AG10803 (cell line): ENCODE results near the gene IQCF5.

Experiments used
- DNase-seq: peaks from one replicate; pipeline ENCODE4 v3.0.0; 2010; ENCODE audit warnings: low read depth
- H3K4me3 ChIP-seq: 2 replicates; pipeline ENCODE4 v1.5.1; 2011; ENCODE audit warnings: mild to moderate bottlenecking, low read length, control low read depth
- TF ChIP-seq, protein P1 (sequence below): conservative IDR thresholded peaks from 2 replicates; pipeline ENCODE4 v1.5.1; 2011; ENCODE audit warnings: mild to moderate bottlenecking, low read length, control low read depth, inconsistent platforms

The IQCF5 gene

DNA sequence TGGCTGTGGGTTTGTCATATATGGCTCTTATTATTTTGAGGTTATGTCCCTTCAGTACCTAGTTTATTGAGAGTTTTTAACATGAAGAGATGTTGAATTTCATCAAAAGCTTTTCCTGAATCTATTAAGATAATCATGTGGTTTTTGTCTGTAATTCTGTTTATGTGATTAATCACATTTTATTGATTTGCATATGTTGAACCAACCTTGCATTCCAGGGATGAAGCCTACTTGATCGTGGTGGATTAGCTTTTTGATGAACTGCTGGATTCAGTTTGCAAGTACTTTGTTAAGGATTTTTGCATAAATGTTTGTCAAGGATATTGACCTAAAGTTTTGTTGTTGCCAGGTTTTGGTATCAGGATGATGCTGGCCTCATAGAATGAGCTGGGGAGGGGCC lies 47.1 kb downstream of the IQCF5 start:
- no peak overlapping the region for H3K4me3 ChIP-seq
- no peak for DNase-seq
- TF ChIP-seq, protein P1, sequence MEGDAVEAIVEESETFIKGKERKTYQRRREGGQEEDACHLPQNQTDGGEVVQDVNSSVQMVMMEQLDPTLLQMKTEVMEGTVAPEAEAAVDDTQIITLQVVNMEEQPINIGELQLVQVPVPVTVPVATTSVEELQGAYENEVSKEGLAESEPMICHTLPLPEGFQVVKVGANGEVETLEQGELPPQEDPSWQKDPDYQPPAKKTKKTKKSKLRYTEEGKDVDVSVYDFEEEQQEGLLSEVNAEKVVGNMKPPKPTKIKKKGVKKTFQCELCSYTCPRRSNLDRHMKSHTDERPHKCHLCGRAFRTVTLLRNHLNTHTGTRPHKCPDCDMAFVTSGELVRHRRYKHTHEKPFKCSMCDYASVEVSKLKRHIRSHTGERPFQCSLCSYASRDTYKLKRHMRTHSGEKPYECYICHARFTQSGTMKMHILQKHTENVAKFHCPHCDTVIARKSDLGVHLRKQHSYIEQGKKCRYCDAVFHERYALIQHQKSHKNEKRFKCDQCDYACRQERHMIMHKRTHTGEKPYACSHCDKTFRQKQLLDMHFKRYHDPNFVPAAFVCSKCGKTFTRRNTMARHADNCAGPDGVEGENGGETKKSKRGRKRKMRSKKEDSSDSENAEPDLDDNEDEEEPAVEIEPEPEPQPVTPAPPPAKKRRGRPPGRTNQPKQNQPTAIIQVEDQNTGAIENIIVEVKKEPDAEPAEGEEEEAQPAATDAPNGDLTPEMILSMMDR: no peak
